GM19099 (cell line): ENCODE data around the gene KIF26A.

Source experiments
- POLR2A ChIP-seq: IDR thresholded peaks from 3 replicates; pipeline ENCODE4 v1.6.1; 2011; ENCODE audit warnings: low read depth; ENCODE audit not compliant: insufficient read length; ENCODE audit errors: extremely low read depth

The KIF26A gene

GRCh38 chr14:104140463-104141331, 2.3 kb downstream of the KIF26A start:
- TF ChIP-seq POLR2A: no peak

GRCh38 chr14:104141621-104142091, 3.3 kb downstream of the KIF26A start:
- no peak for TF ChIP-seq POLR2A

GRCh38 chr14:104142136-104142945, 4.0 kb downstream of the KIF26A start:
- no peak for TF ChIP-seq POLR2A

- TF ChIP-seq POLR2A: no peak
Observed at GRCh38 chr14:104142946-104143470, 4.6 kb downstream of the KIF26A start.

- TF ChIP-seq POLR2A: no peak
Observed at GRCh38 chr14:104143521-104144452, 5.4 kb downstream of the KIF26A start.

GRCh38 chr14:104144453-104144790, 6.0 kb downstream of the KIF26A start:
- TF ChIP-seq POLR2A: no peak

- no peak for TF ChIP-seq POLR2A
Observed at GRCh38 chr14:104144911-104145825, 6.8 kb downstream of the KIF26A start.

- no peak for TF ChIP-seq POLR2A
Observed at GRCh38 chr14:104145826-104146601, 7.6 kb downstream of the KIF26A start.

- no peak for TF ChIP-seq POLR2A
Observed at GRCh38 chr14:104146651-104147345, 8.4 kb downstream of the KIF26A start.

GRCh38 chr14:104147346-104148125, 9.1 kb downstream of the KIF26A start:
- TF ChIP-seq POLR2A: no peak

- TF ChIP-seq POLR2A: no peak
Observed at GRCh38 chr14:104148433-104149277, 10.3 kb downstream of the KIF26A start.

- no peak for TF ChIP-seq POLR2A
Observed at GRCh38 chr14:104149278-104149595, 10.8 kb downstream of the KIF26A start.
